GM21723 (cell line): ENCODE results near the gene SLC12A2.

Experiments used
- ATAC-seq: cut with Tn5 transposase; IDR thresholded peaks from one replicate; pipeline ENCODE4 v1.9.1; 2021; ENCODE audit warnings: mild to moderate bottlenecking, moderate library complexity; ENCODE audit not compliant: unreplicated experiment

The SLC12A2 gene

GRCh38 chr5:128083033-128083810 lies at the start of gene SLC12A2:
SLC12A2 (plus strand) TSS chr5:128083766; CDS start chr5:128083955, 189 bp downstream.
- ATAC-seq = peak; percentile 65

GRCh38 chr5:128035689-128036088 lies 47.9 kb upstream of the SLC12A2 start:
- no peak for ATAC-seq

GRCh38 chr5:128036950-128037349 lies 46.6 kb upstream of the SLC12A2 start:
- ATAC-seq = no peak

- no peak for ATAC-seq
These were observed 44.9 kb upstream of the SLC12A2 start for GRCh38 chr5:128038643-128039042.

- no peak for ATAC-seq
These were observed 42.6 kb upstream of the SLC12A2 start for GRCh38 chr5:128040927-128041326.

GRCh38 chr5:128052780-128053179 lies 30.8 kb upstream of the SLC12A2 start:
- ATAC-seq = no peak

- ATAC-seq = no peak
These were observed 30.1 kb upstream of the SLC12A2 start for GRCh38 chr5:128053291-128053954.

GRCh38 chr5:128060644-128061385 lies 22.8 kb upstream of the SLC12A2 start:
- no peak for ATAC-seq

- ATAC-seq = no peak
These were observed 21.3 kb upstream of the SLC12A2 start for GRCh38 chr5:128062172-128062746.

- no peak for ATAC-seq
These were observed 9.4 kb upstream of the SLC12A2 start for GRCh38 chr5:128074171-128074570.

GRCh38 chr5:128074953-128075352 lies 8.6 kb upstream of the SLC12A2 start:
- ATAC-seq = no peak

GRCh38 chr5:128077526-128077925 lies 6.0 kb upstream of the SLC12A2 start:
- no peak for ATAC-seq

- ATAC-seq = no peak
These were observed 2.3 kb upstream of the SLC12A2 start for GRCh38 chr5:128081111-128081851.

- peak; percentile 21 for ATAC-seq
These were observed 974 bp upstream of the SLC12A2 start for GRCh38 chr5:128082551-128083032.

GRCh38 chr5:128083811-128084227 lies 253 bp downstream of the SLC12A2 start:
- ATAC-seq = peak; percentile 39

GRCh38 chr5:128084228-128085167 lies 932 bp downstream of the SLC12A2 start:
- ATAC-seq = peak; percentile 31

- ATAC-seq = no peak
These were observed 1.8 kb downstream of the SLC12A2 start for GRCh38 chr5:128085413-128085812.

GRCh38 chr5:128091579-128091978 lies 8.0 kb downstream of the SLC12A2 start:
- no peak for ATAC-seq

- ATAC-seq = no peak
These were observed 8.6 kb downstream of the SLC12A2 start for GRCh38 chr5:128092144-128092543.
